Neural cell (in vitro differentiated cells): Measurements from ENCODE around the gene ACD.

ENCODE experiments used
- MXI1 ChIP-seq: fragments of 450-650 bp; conservative IDR thresholded peaks from 2 replicates; pipeline ENCODE4 v1.6.1; 2014; ENCODE audit warnings: antibody characterized with exemption, mild to moderate bottlenecking; ENCODE audit not compliant: poor library complexity, severe bottlenecking
- POLR2AphosphoS5 ChIP-seq: IDR thresholded peaks from 2 replicates; pipeline ENCODE4 v1.6.1; 2012
- RAD21 ChIP-seq: fragments of 450-650 bp; conservative IDR thresholded peaks from 2 replicates; pipeline ENCODE4 v1.6.1; 2014; ENCODE audit warnings: antibody characterized with exemption, mild to moderate bottlenecking, moderate library complexity
- SMC3 ChIP-seq: fragments of 450-650 bp; conservative IDR thresholded peaks from 2 replicates; pipeline ENCODE4 v1.6.1; 2014; ENCODE audit warnings: antibody characterized with exemption, mild to moderate bottlenecking, moderate library complexity; ENCODE audit not compliant: poor library complexity
- TF ChIP-seq, protein P1 (sequence below): fragments of 450-650 bp; IDR thresholded peaks from 2 replicates; pipeline ENCODE4 v1.5.1; 2014; ENCODE audit warnings: antibody characterized with exemption, mild to moderate bottlenecking, moderate library complexity; ENCODE audit not compliant: poor library complexity, severe bottlenecking
- TF ChIP-seq, protein P2 (sequence below): IDR thresholded peaks from 2 replicates; pipeline ENCODE4 v1.6.1; 2012; ENCODE audit warnings: borderline replicate concordance

DNA sequence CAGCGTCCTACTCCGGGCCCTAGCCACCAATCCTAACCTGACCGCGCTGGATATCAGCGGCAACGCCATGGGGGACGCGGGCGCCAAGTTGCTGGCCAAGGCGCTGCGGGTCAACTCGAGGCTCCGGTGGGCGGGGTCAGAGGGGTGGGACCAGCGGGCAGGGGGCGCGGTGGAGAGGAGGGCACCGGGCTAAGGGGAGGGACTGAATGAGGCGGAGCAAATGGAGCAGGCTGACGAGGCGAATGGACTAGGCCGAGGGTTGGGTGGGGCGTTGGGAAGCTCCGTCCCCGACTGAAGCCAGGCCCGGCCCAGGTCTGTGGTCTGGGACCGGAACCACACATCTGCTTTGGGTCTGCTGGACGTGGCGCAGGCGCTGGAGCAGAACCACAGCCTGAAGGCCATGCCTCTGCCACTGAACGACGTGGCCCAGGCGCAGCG lies 10.5 kb downstream of the ACD start:
- TF ChIP-seq, protein P1, sequence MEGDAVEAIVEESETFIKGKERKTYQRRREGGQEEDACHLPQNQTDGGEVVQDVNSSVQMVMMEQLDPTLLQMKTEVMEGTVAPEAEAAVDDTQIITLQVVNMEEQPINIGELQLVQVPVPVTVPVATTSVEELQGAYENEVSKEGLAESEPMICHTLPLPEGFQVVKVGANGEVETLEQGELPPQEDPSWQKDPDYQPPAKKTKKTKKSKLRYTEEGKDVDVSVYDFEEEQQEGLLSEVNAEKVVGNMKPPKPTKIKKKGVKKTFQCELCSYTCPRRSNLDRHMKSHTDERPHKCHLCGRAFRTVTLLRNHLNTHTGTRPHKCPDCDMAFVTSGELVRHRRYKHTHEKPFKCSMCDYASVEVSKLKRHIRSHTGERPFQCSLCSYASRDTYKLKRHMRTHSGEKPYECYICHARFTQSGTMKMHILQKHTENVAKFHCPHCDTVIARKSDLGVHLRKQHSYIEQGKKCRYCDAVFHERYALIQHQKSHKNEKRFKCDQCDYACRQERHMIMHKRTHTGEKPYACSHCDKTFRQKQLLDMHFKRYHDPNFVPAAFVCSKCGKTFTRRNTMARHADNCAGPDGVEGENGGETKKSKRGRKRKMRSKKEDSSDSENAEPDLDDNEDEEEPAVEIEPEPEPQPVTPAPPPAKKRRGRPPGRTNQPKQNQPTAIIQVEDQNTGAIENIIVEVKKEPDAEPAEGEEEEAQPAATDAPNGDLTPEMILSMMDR, result no peak
- TF ChIP-seq, protein P2, sequence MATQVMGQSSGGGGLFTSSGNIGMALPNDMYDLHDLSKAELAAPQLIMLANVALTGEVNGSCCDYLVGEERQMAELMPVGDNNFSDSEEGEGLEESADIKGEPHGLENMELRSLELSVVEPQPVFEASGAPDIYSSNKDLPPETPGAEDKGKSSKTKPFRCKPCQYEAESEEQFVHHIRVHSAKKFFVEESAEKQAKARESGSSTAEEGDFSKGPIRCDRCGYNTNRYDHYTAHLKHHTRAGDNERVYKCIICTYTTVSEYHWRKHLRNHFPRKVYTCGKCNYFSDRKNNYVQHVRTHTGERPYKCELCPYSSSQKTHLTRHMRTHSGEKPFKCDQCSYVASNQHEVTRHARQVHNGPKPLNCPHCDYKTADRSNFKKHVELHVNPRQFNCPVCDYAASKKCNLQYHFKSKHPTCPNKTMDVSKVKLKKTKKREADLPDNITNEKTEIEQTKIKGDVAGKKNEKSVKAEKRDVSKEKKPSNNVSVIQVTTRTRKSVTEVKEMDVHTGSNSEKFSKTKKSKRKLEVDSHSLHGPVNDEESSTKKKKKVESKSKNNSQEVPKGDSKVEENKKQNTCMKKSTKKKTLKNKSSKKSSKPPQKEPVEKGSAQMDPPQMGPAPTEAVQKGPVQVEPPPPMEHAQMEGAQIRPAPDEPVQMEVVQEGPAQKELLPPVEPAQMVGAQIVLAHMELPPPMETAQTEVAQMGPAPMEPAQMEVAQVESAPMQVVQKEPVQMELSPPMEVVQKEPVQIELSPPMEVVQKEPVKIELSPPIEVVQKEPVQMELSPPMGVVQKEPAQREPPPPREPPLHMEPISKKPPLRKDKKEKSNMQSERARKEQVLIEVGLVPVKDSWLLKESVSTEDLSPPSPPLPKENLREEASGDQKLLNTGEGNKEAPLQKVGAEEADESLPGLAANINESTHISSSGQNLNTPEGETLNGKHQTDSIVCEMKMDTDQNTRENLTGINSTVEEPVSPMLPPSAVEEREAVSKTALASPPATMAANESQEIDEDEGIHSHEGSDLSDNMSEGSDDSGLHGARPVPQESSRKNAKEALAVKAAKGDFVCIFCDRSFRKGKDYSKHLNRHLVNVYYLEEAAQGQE, result no peak
- no peak for TF ChIP-seq POLR2AphosphoS5
- no peak for TF ChIP-seq SMC3
- TF ChIP-seq RAD21, result no peak
- TF ChIP-seq MXI1, result no peak
